Cardiac septum (tissue), 1 donor: Measurements from ENCODE around the gene SH2D6. TPM values are rescaled to one million over a fixed set of nuclear protein-coding genes. Genes with fewer than 3 reads are reported as not detected.
"Not testable (repeated sequence)": the region's sequence is repeated elsewhere in the genome, so short reads cannot be mapped to it uniquely, and the experiment has no call there.

Experiments
- DNase-seq: peaks from one replicate; pipeline ENCODE4 v3.0.0-alpha.2; 2020; ENCODE audit warnings: low spot score
- intact Hi-C: fragments of 100-400 bp; cut with DNase I; formaldehyde crosslinking; loops from one replicate; pipeline ENCODE4 v1.14.0; 2022
- long read RNA-seq: library from polyadenylated mRNA; unstranded; transcript quantifications from one replicate; pipeline ENCODE4 v2.0.0, GENCODE V29; 2021
- total RNA-seq: library from RNA; stranded (reverse); fragmentation: NEBNext Ultra II Directional; extraction: Animal tissue kit (Norgen Biotek cat#: 25700); gene quantifications from one replicate; pipeline ENCODE4 v1.2.1, GENCODE V29; 2021
- donor health status: DM: no; HTN: no; CAD: no.

Gene SH2D6
- total RNA-seq: not detected
- long read RNA-seq, partial matches to known transcripts: 0 of 2 reads
- long read RNA-seq, other reads (novel, unspliced or antisense): 2 of 2 reads

DNA sequence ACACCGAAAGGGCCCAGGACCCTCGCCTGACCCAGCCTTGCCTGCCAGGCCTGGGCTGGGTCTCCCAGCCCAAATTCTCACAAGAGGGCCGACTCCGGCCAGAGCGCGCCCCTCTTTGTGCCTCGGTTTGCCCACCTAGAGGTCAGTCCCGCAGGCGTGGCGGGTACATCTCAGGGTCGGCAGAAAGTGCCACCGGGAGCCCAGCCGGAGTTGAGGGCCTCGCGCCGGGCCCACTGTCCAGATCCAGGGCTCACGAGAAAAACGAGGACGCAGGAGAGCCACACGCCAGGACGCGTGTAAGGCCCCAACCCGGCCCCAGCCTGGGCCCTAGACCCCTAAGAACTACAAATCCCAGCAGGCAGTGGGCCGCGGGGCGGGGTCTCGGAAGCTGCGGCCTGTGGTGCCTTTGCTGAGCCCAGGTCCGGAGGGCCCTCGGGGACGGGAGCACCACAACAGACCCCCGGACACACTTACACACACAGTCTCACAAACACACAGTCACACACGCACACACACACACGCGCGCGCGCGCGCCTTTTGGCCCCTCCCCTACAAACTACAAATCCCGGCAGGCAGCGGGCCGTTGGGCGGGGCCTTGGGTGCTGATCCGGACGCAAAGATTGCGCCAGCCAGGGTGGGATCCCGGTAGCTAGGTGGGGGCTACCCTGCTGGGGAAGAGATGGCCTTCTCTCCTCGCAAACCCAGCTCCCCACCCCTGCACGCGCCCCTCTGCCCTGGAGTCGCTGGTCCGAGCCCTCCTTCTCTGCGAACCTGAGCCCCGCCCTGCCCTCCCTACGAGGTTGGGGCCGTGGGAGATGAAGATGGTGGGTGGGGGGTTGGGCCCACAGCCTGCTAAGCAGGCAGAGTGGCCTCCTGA, at the start of gene SH2D6:
TSS of gene SH2D6 (plus strand) at position 583 of the 877 bp plus-strand sequence. CDS start 10,752 bp downstream, outside the sequence.
- DNase-seq: peak; percentile 92
- intact Hi-C loops: no loop called here

- no peak for DNase-seq
- intact Hi-C loops: no loop called here
Measured at GRCh38 chr2:85368921-85369320, 49.6 kb upstream of the SH2D6 start.

GRCh38 chr2:85369500-85369899, 49.0 kb upstream of the SH2D6 start:
- intact Hi-C loops: no loop called here

DNA sequence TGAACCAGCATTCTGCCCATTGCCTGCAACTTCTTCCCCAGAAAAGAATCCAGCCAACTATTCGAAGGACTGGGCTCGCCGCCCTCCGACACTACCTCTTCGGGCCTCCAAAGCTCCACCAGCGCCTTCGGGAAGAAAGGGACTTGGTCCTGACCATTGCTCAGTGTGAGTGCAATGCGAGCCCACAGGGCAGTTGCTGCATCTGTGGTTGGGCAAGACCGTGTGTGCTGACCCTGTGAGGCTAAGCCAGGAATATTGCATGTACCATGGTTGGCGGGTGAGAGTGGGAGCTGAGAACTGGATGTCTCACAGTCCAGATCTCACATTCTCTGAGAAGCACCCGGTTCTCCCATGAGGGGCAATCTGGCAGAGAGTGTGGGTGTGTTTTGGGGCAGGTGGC, 47.5 kb upstream of the SH2D6 start:
- DNase-seq: no peak
- intact Hi-C loops: no loop called here

More at GRCh38 chr2:85369500-85369899, 49.0 kb upstream of the SH2D6 start:
- no peak for DNase-seq

GRCh38 chr2:85376291-85377065, 42.0 kb upstream of the SH2D6 start:
- intact Hi-C loops: no loop called here
- no peak for DNase-seq

GRCh38 chr2:85377083-85377482, 41.4 kb upstream of the SH2D6 start:
- no peak for DNase-seq

DNA sequence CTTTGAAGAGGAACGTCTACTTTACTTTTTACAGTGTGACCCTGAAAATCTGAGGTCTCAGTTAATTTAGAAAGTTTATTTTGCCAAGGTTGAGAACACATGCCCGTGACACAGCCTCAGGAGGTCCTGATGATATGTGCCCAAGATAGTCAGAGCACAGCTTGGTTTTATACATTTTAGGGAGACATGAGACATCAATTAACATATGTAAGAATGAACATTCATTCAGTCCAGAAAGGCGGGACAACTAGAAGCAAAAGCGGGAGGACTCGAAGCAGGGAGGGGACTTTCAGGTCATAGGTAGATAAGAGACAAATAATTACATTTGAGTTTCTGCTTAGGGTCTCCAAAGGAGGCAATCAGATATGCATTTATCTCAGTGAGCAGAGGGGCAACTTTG, 40.3 kb upstream of the SH2D6 start:
- intact Hi-C loops: no loop called here
- no peak for DNase-seq

More at GRCh38 chr2:85377083-85377482, 41.4 kb upstream of the SH2D6 start:
- intact Hi-C loops: no loop called here

DNA sequence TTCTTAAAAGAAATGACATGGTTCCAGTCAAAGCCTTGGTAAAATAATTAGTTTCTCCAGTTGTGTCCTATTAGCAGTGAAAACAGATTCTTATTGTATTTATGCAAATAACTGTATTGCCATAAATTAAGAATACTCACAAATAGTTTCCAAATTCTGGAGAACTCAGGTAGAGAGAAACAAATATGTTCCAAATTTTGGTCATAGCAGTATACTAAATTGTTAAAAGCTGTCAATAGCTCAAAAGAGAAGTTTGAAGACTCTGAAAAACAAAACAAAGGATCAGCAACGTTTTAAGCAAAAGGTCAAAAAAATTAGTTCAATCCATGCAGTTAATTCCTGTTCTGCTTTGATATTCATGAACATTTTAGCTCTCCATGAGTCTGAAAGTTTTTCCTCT, 38.5 kb upstream of the SH2D6 start:
- intact Hi-C loops: no loop called here
- no peak for DNase-seq

GRCh38 chr2:85383151-85383550, 35.4 kb upstream of the SH2D6 start:
- DNase-seq, intact Hi-C loops: not testable (repeated sequence)

DNA sequence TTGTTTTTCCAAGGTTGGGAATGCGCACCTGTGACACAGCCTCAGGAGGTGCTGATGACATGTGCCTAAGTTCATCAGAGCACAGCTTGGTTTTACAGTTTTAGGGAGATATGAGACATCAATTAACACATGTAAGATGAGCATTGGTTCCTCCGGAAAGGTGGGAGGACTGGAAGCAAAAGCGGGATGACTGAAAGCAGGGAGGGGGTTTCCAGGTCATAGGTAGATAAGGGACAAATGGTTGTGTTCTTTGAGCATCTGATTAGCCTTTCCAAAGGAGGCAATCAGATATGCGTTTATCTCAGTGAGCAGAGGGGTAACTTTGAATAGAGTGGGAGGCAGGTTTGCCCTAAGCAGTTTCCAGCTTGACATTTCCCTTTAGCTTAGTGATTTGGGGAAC, 34.7 kb upstream of the SH2D6 start:
- DNase-seq: no peak
- intact Hi-C loops: no loop called here

- intact Hi-C loops: no loop called here
- DNase-seq: no peak
Measured at GRCh38 chr2:85385746-85386145, 32.8 kb upstream of the SH2D6 start.

DNA sequence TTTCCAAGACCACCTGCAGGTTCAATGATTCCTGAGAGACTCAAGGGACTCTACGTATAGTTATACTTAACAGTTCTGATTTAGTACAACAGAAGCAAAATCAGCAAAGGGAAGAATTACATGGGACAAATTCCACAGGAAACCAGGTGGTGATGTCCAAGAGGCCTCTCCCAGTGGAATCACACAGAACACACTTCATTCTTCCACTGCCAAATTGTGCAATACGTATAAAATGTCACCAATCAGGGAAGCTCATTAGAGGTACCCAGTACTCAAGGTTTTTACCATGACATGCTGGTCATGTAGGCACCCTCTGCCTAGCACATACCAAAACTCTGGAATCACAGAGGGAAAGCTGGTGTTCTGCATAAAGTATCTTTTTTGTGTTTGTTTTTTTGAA, 30.8 kb upstream of the SH2D6 start:
- no peak for DNase-seq
- intact Hi-C loops: no loop called here

DNA sequence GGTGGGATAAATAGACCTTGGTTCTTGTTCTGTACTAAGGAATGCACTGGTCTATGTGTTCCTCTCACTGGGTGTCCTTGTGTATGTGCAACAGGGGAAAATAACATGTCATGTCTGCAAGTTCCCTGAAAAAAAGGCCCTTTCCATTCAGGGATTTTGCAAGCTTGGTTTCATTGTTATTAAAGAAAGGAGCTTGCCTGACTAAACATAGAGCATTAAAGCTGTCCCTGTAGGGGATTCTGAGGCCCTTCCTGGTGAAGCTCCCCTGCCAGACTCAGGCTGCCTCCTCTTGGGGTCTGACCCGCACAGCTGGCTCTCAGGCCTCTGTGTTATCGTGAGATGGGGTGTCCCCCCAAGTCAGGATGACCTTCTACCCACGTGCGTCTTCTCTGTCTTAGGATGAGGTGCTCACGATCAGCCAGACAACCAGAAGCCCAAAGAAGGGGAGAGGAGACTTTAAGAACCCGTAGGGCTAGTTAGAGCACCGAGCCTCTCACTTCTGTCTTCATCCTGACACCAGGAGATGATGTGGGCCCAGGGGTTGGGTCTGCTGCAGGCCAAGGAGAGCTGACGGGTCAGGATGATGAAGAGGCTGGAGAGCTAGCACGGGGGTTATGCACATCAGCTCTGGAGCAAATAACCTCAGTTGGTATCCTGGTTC, 29.5 kb upstream of the SH2D6 start:
- no peak for DNase-seq
- intact Hi-C loops: no loop called here

DNA sequence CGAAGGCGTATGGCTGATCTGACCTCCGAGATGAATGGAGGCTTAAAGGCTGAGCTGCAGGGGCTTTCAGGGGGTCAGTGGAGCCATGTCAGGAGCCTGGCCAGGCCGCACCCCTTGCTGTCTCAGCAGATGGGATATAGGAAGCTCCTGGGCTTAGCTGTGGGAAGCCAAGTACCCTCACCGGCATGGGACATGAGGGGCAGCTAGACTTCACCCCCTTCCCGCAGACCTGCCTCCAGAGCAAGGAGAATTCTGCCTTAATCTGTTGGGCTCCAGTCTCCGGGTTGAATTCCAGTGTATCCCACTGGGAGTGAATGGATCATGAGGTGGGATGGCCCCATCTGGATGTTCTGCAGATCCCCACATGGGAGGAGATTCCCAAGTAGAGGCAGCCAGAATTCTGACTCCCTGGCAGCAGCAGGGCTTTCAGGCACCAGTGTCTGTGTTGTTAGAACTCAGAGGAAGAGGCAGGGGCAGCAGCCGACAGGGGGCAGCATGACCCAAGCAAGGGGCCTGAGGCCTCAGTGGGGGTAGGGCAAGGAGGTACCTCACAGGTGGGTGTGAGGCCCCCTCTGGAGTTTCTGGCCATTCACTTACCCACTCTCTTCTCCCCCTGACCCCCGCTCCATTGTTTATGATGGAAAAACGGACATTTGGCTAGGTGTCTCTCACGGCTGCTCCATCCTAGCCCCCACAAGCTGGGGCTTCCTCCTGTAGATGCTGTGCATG, 27.4 kb upstream of the SH2D6 start:
- intact Hi-C loops: no loop called here
- DNase-seq: no peak

DNA sequence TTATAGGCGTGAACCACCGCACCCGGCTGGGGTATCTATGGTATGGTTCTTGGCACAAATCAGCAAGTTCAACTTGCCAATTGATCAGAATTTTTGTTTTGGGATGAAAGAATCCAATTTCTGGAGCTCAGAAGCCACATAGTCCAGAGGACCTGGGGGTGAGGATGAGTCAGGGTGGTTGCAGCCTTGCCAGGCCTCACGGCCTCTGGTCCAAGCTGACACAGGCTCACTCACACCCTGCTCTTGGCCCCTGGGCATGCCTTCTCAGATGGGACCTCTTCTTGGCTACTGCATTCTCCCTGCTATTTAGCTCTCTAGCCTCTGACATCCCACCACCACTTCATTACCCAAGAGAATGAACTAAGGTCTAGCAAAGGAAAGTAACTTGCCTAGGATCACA, 24.7 kb upstream of the SH2D6 start:
- intact Hi-C loops: no loop called here
- no peak for DNase-seq

GRCh38 chr2:85394261-85394681, 24.2 kb upstream of the SH2D6 start:
- intact Hi-C loops: no loop called here

GRCh38 chr2:85394976-85395375, 23.5 kb upstream of the SH2D6 start:
- intact Hi-C loops: no loop called here

More at GRCh38 chr2:85394261-85394681, 24.2 kb upstream of the SH2D6 start:
- no peak for DNase-seq

DNA sequence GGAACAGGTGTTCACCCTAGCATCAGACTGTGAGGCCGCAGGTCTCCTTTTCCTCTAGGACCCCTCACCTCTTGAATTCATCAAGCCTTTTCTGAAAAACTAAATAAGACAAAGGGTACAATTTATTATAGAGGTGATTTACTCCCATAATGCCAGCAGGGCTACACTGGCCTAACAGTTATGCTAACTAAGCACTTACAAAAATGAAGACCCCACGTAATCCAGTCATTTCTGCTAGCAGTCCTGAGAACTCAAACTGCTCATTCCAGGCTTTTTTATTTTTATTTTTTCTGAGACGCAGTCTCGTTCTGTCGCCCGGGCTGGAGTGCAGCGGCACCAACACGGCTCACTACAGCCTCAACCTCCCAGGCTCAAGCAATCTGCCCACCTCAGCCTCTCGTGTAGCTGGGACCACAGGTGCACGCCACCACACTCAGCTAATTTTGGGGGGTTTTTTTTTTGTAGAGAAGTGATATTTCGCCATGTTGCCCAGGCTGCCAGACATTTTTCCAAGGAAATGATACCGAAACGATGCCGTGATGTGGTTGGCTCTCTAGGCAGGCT, 22.5 kb upstream of the SH2D6 start:
- intact Hi-C loops: no loop called here
- DNase-seq: no peak

More at GRCh38 chr2:85394976-85395375, 23.5 kb upstream of the SH2D6 start:
- DNase-seq: no peak
